Activated naive CD4-positive, alpha-beta T cell treated with anti-CD3 and anti-CD28 coated beads for 36 hours (primary cell): Measurements from ENCODE around the gene DPP6. TPM values are rescaled to one million over a fixed set of nuclear protein-coding genes. Genes with fewer than 3 reads are reported as not detected.

Experiments used
- CTCF ChIA-PET: fragments of 350-600 bp; sonication (Branson Sonifier 250); formaldehyde crosslinking; loops from one replicate; lab custom pipeline; 2021; ENCODE audit warnings: antibody characterized with exemption; lab: Charles Lee
- DNase-seq: peaks from one replicate; pipeline ENCODE4 v3.0.0-alpha.2; 2020
- H3K27ac Mint-ChIP-seq: one replicate; pipeline ENCODE4 v1.8.0; 2021; ENCODE audit warnings: mild to moderate bottlenecking, mixed read lengths
- H3K27me3 Mint-ChIP-seq: one replicate; pipeline ENCODE4 v1.8.0; 2021; ENCODE audit warnings: low read depth, mixed read lengths
- H3K36me3 Mint-ChIP-seq: one replicate; pipeline ENCODE4 v1.8.0; 2021; ENCODE audit warnings: low read depth, mixed read lengths
- H3K4me1 Mint-ChIP-seq: one replicate; pipeline ENCODE4 v1.8.0; 2021; ENCODE audit warnings: low read depth, mixed read lengths
- H3K4me3 Mint-ChIP-seq: one replicate; pipeline ENCODE4 v1.8.0; 2021; ENCODE audit warnings: mild to moderate bottlenecking, moderate library complexity, mixed read lengths
- H3K9me3 Mint-ChIP-seq: one replicate; pipeline ENCODE4 v1.8.0; 2021; ENCODE audit warnings: mixed read lengths
- intact Hi-C: fragments of 100-400 bp; cut with micrococcal nuclease; formaldehyde crosslinking; loops from one replicate; pipeline ENCODE4 v1.15.1; 2023
- total RNA-seq, 2 experiments: library from RNA; stranded (reverse); gene quantifications; one replicate each; pipeline ENCODE4 v1.2.3, GENCODE V29; 2021

Gene DPP6
- total RNA-seq, 2 experiments from 2014 or later = not detected

GRCh38 chr7:154475864-154476263, 423.7 kb downstream of the DPP6 start:
- intact Hi-C loops = no loop called here
- Mint-ChIP-seq H3K4me1 (no peaks in the 10 kb centered on the region), H3K36me3 (no peaks in the 10 kb centered on the region), H3K9me3 (no peaks in the 10 kb centered on the region), H3K27ac (no peak overlapping the region), H3K4me3 (no peak overlapping the region), H3K27me3 (no peaks in the 10 kb centered on the region)
- CTCF ChIA-PET = interaction anchor here (0.7 kb wide), 1 partner anchor 70 kb away, joined by 3 read pairs; no protein-coding TSS in a partner anchor
- no peak for DNase-seq

- Mint-ChIP-seq H3K4me3 (no peak overlapping the region), H3K27ac (no peak overlapping the region), H3K4me1 (no peaks in the 10 kb centered on the region), H3K36me3 (no peaks in the 10 kb centered on the region), H3K9me3 (peaks cover 4% of the 10 kb centered on the region), H3K27me3 (no peaks in the 10 kb centered on the region)
- intact Hi-C loops = no loop called here
- no peak for DNase-seq
- CTCF ChIA-PET = no interaction called here
Measured at GRCh38 chr7:154480817-154481216, 428.6 kb downstream of the DPP6 start.

GRCh38 chr7:154482863-154483262, 430.7 kb downstream of the DPP6 start:
- Mint-ChIP-seq H3K9me3 (peaks cover 8% of the 10 kb centered on the region), H3K36me3 (no peaks in the 10 kb centered on the region), H3K27ac (no peak overlapping the region), H3K4me3 (no peak overlapping the region), H3K4me1 (no peaks in the 10 kb centered on the region), H3K27me3 (no peaks in the 10 kb centered on the region)
- CTCF ChIA-PET = no interaction called here
- intact Hi-C loops = no loop called here
- DNase-seq = no peak

- CTCF ChIA-PET = no interaction called here
- Mint-ChIP-seq H3K27me3 (no peaks in the 10 kb centered on the region), H3K4me3 (no peak overlapping the region), H3K27ac (no peak overlapping the region), H3K4me1 (no peaks in the 10 kb centered on the region), H3K36me3 (no peaks in the 10 kb centered on the region), H3K9me3 (peaks cover 8% of the 10 kb centered on the region)
- intact Hi-C loops = no loop called here
- DNase-seq = no peak
Measured at GRCh38 chr7:154484406-154484805, 432.2 kb downstream of the DPP6 start.

- Mint-ChIP-seq H3K4me3 (no peak overlapping the region), H3K4me1 (no peaks in the 10 kb centered on the region), H3K27me3 (no peaks in the 10 kb centered on the region), H3K36me3 (no peaks in the 10 kb centered on the region), H3K27ac (no peak overlapping the region), H3K9me3 (peaks cover 8% of the 10 kb centered on the region)
- DNase-seq = no peak
- intact Hi-C loops = no loop called here
- CTCF ChIA-PET = no interaction called here
Measured at GRCh38 chr7:154484943-154485342, 432.7 kb downstream of the DPP6 start.

- Mint-ChIP-seq H3K27ac (no peak overlapping the region), H3K36me3 (no peaks in the 10 kb centered on the region), H3K27me3 (no peaks in the 10 kb centered on the region), H3K4me1 (no peaks in the 10 kb centered on the region), H3K4me3 (no peak overlapping the region), H3K9me3 (peaks cover 4% of the 10 kb centered on the region)
- CTCF ChIA-PET = no interaction called here
- intact Hi-C loops = no loop called here
- DNase-seq = no peak
Measured at GRCh38 chr7:154489897-154490296, 437.7 kb downstream of the DPP6 start.

GRCh38 chr7:154493594-154493993, 441.4 kb downstream of the DPP6 start:
- Mint-ChIP-seq H3K9me3 (no peaks in the 10 kb centered on the region), H3K4me1 (no peaks in the 10 kb centered on the region), H3K27me3 (no peaks in the 10 kb centered on the region), H3K4me3 (no peak overlapping the region), H3K36me3 (no peaks in the 10 kb centered on the region), H3K27ac (no peak overlapping the region)
- CTCF ChIA-PET = no interaction called here
- no peak for DNase-seq
- intact Hi-C loops = no loop called here

GRCh38 chr7:154497751-154498150, 445.6 kb downstream of the DPP6 start:
- no peak overlapping the region for H3K27ac Mint-ChIP-seq
- peaks cover 15% of the 10 kb centered on the region for H3K9me3 Mint-ChIP-seq
- H3K27me3 Mint-ChIP-seq = no peaks in the 10 kb centered on the region
- CTCF ChIA-PET = interaction anchor here (0.5 kb wide), 1 partner anchor 11 kb away, joined by 3 read pairs; no protein-coding TSS in a partner anchor
- no peaks in the 10 kb centered on the region for H3K36me3 Mint-ChIP-seq
- intact Hi-C loops = no loop called here
- no peak overlapping the region for H3K4me3 Mint-ChIP-seq
- no peaks in the 10 kb centered on the region for H3K4me1 Mint-ChIP-seq
- DNase-seq = no peak

- intact Hi-C loops = loop anchor here (5.0 kb wide), 2 partner anchors 432 to 1612 kb away; no protein-coding TSS in a partner anchor
- no peak overlapping the region for H3K27ac Mint-ChIP-seq
Measured at GRCh38 chr7:154503962-154504550, 451.9 kb downstream of the DPP6 start.

GRCh38 chr7:154504918-154505317, 452.7 kb downstream of the DPP6 start:
- Mint-ChIP-seq H3K36me3 (no peaks in the 10 kb centered on the region), H3K4me1 (no peaks in the 10 kb centered on the region), H3K4me3 (no peak overlapping the region), H3K9me3 (peaks cover 15% of the 10 kb centered on the region), H3K27ac (no peak overlapping the region), H3K27me3 (no peaks in the 10 kb centered on the region)
- CTCF ChIA-PET = interaction anchor here (1.8 kb wide), 1 partner anchor 36 kb away, joined by 4 read pairs; no protein-coding TSS in a partner anchor
- DNase-seq = no peak
- intact Hi-C loops = loop anchor here (5.0 kb wide), 2 partner anchors 433 to 1613 kb away; no protein-coding TSS in a partner anchor

More at GRCh38 chr7:154503962-154504550, 451.9 kb downstream of the DPP6 start:
- CTCF ChIA-PET = interaction anchor here (0.8 to 1.8 kb wide), 7 partner anchors 8 to 172 kb away, joined by 3 to 5 read pairs (median 4); no protein-coding TSS in a partner anchor
- no peak overlapping the region for H3K4me3 Mint-ChIP-seq
- peaks cover 15% of the 10 kb centered on the region for H3K9me3 Mint-ChIP-seq
- H3K27me3 Mint-ChIP-seq = no peaks in the 10 kb centered on the region
- no peak for DNase-seq
- H3K36me3 Mint-ChIP-seq = no peaks in the 10 kb centered on the region
- H3K4me1 Mint-ChIP-seq = no peaks in the 10 kb centered on the region

GRCh38 chr7:154505362-154505761, 453.2 kb downstream of the DPP6 start:
- intact Hi-C loops = no loop called here
- no peak overlapping the region for H3K4me3 Mint-ChIP-seq

GRCh38 chr7:154509192-154509591, 457.0 kb downstream of the DPP6 start:
- Mint-ChIP-seq H3K9me3 (peaks cover 3% of the 10 kb centered on the region), H3K4me1 (no peaks in the 10 kb centered on the region), H3K27ac (no peak overlapping the region), H3K36me3 (no peaks in the 10 kb centered on the region), H3K4me3 (no peak overlapping the region), H3K27me3 (no peaks in the 10 kb centered on the region)
- no peak for DNase-seq
- intact Hi-C loops = no loop called here
- CTCF ChIA-PET = no interaction called here

More at GRCh38 chr7:154505362-154505761, 453.2 kb downstream of the DPP6 start:
- H3K27ac Mint-ChIP-seq = no peak overlapping the region
- H3K27me3 Mint-ChIP-seq = no peaks in the 10 kb centered on the region
- H3K9me3 Mint-ChIP-seq = peaks cover 15% of the 10 kb centered on the region
- no peaks in the 10 kb centered on the region for H3K36me3 Mint-ChIP-seq
- CTCF ChIA-PET = no interaction called here
- H3K4me1 Mint-ChIP-seq = no peaks in the 10 kb centered on the region
- no peak for DNase-seq
